SH-SY5Y (cell line): Measurements from ENCODE around the gene GDI1.

Experiments
- GATA2 ChIP-seq: IDR thresholded peaks from 2 replicates; pipeline ENCODE4 v1.6.1; 2011; ENCODE audit warnings: mild to moderate bottlenecking, low read depth, low read length
- GATA3 ChIP-seq: IDR thresholded peaks from 2 replicates; pipeline ENCODE4 v1.6.1; 2011; ENCODE audit warnings: low read depth, mild to moderate bottlenecking, low read length, moderate library complexity

GRCh38 chrX:154432210-154432609, 4.7 kb upstream of the GDI1 start:
- no peak for TF ChIP-seq GATA2
- no peak for TF ChIP-seq GATA3
